Loucy (cell line): ENCODE measurements around the gene NPW.
A peak's percentile ranks its signal among the peaks of the same experiment; 100 is the strongest.

Experiments
- H2AFZ ChIP-seq: fragments of 200-600 bp; sonication (generic); 2 replicates; pipeline ENCODE4 v1.6.0; 2016; ENCODE audit warnings: antibody characterized with exemption, mild to moderate bottlenecking, low read length, moderate library complexity
- H3F3A ChIP-seq: fragments of 200-600 bp; 2 replicates; pipeline ENCODE4 v1.6.0; 2016; ENCODE audit warnings: antibody characterized with exemption, low read depth, mild to moderate bottlenecking
- H3K27me3 ChIP-seq: fragments of 200-600 bp; sonication (generic); 2 replicates; pipeline ENCODE4 v1.6.1; 2014; ENCODE audit warnings: low read length, mild to moderate bottlenecking; ENCODE audit not compliant: insufficient read depth, poor library complexity, severe bottlenecking
- H3K36me3 ChIP-seq: fragments of 200-600 bp; sonication (generic); 2 replicates; pipeline ENCODE4 v1.6.1; 2016; ENCODE audit warnings: low read length; ENCODE audit not compliant: insufficient read depth
- H3K4me1 ChIP-seq: fragments of 200-600 bp; sonication (generic); 2 replicates; pipeline ENCODE4 v1.5.1; 2014; ENCODE audit warnings: low read length, mild to moderate bottlenecking; ENCODE audit not compliant: insufficient read depth, poor library complexity, severe bottlenecking
- H3K4me2 ChIP-seq: fragments of 200-600 bp; sonication (generic); 2 replicates; pipeline ENCODE4 v1.6.0; 2014; ENCODE audit warnings: antibody characterized with exemption, low read length, low read depth, mild to moderate bottlenecking; ENCODE audit not compliant: poor library complexity, severe bottlenecking
- H3K4me3 ChIP-seq: fragments of 200-600 bp; sonication (generic); 2 replicates; pipeline ENCODE4 v1.5.1; 2014; ENCODE audit warnings: low read length, mild to moderate bottlenecking, mixed read lengths; ENCODE audit not compliant: poor library complexity, severe bottlenecking
- H3K79me2 ChIP-seq: fragments of 200-600 bp; sonication (generic); 2 replicates; pipeline ENCODE4 v1.6.1; 2014; ENCODE audit warnings: low read length; ENCODE audit not compliant: insufficient read depth
- H3K9ac ChIP-seq: fragments of 200-600 bp; sonication (generic); 2 replicates; pipeline ENCODE4 v1.6.0; 2014; ENCODE audit warnings: mild to moderate bottlenecking, low read depth, low read length, moderate library complexity; ENCODE audit not compliant: poor library complexity, severe bottlenecking
- H3K9me2 ChIP-seq: fragments of 200-600 bp; sonication (generic); replicated peaks from 2 replicates; pipeline ENCODE4 v1.6.1; 2016; ENCODE audit warnings: low read depth, low read length, mixed read lengths
- H3K9me3 ChIP-seq: fragments of 200-600 bp; sonication (generic); 2 replicates; pipeline ENCODE4 v1.6.1; 2014; ENCODE audit warnings: mild to moderate bottlenecking, antibody characterized with exemption, low read length, low read depth; ENCODE audit not compliant: insufficient read depth
- H4K20me1 ChIP-seq: fragments of 200-600 bp; sonication (generic); 2 replicates; pipeline ENCODE4 v1.6.0; 2014; ENCODE audit warnings: antibody characterized with exemption, low read length, mild to moderate bottlenecking; ENCODE audit not compliant: insufficient read depth, poor library complexity, severe bottlenecking
- CTCF ChIP-seq: fragments of 200-600 bp; sonication (generic); conservative IDR thresholded peaks from 2 replicates; pipeline ENCODE4 v1.5.1; 2014; ENCODE audit warnings: mild to moderate bottlenecking, antibody characterized with exemption, low read length
- EZH2phosphoT487 ChIP-seq: fragments of 200-600 bp; IDR thresholded peaks from 2 replicates; pipeline ENCODE4 v1.6.1; 2018; ENCODE audit warnings: antibody characterized with exemption, mild to moderate bottlenecking, moderate library complexity, borderline replicate concordance

The NPW gene

GRCh38 chr16:2016407-2016922, 3.1 kb upstream of the NPW start:
- no peaks in the 10 kb centered on the region for H3K79me2 ChIP-seq

GRCh38 chr16:2019921-2020831, 591 bp downstream of the NPW start:
- no peaks in the 10 kb centered on the region for H3F3A ChIP-seq
- H3K9me2 ChIP-seq = no peaks in the 10 kb centered on the region
- H3K79me2 ChIP-seq = no peaks in the 10 kb centered on the region
- H3K4me2 ChIP-seq = no peak overlapping the region
- H3K27me3 ChIP-seq = no peaks in the 10 kb centered on the region
- no peak overlapping the region for H3K4me3 ChIP-seq
- TF ChIP-seq CTCF (no peak), EZH2phosphoT487 (no peak)
- H3K9ac ChIP-seq = no peak overlapping the region
- no peaks in the 10 kb centered on the region for H3K36me3 ChIP-seq
- no peaks in the 10 kb centered on the region for H4K20me1 ChIP-seq
- H3K4me1 ChIP-seq = peaks cover 10% of the 10 kb centered on the region
- no peak overlapping the region for H2AFZ ChIP-seq
- H3K9me3 ChIP-seq = no peaks in the 10 kb centered on the region

More at GRCh38 chr16:2016407-2016922, 3.1 kb upstream of the NPW start:
- Histone ChIP-seq H3K9me3 (no peaks in the 10 kb centered on the region), H3K36me3 (no peaks in the 10 kb centered on the region), H3K4me2 (no peak overlapping the region), H3F3A (no peaks in the 10 kb centered on the region), H3K4me1 (no peaks in the 10 kb centered on the region), H3K9ac (no peak overlapping the region), H3K27me3 (no peaks in the 10 kb centered on the region), H2AFZ (no peak overlapping the region), H4K20me1 (no peaks in the 10 kb centered on the region), H3K9me2 (no peaks in the 10 kb centered on the region), H3K4me3 (no peak overlapping the region)
- TF ChIP-seq CTCF = peak; percentile 52
- no peak for TF ChIP-seq EZH2phosphoT487

GRCh38 chr16:2022723-2023091, 3.1 kb downstream of the NPW start:
- H3K36me3 ChIP-seq = no peaks in the 10 kb centered on the region
- H4K20me1 ChIP-seq = no peaks in the 10 kb centered on the region
- peak overlapping the region; percentile 93 for H2AFZ ChIP-seq
- peak overlapping the region; percentile 36 for H3K9ac ChIP-seq
- H3K79me2 ChIP-seq = no peaks in the 10 kb centered on the region
- TF ChIP-seq EZH2phosphoT487 = no peak
- peaks cover 10% of the 10 kb centered on the region for H3K4me1 ChIP-seq
- peak overlapping the region; percentile 68 for H3K4me3 ChIP-seq
- no peaks in the 10 kb centered on the region for H3K9me2 ChIP-seq
- peak overlapping the region; percentile 76 for H3K4me2 ChIP-seq
- no peaks in the 10 kb centered on the region for H3F3A ChIP-seq
- peaks cover 4% of the 10 kb centered on the region for H3K27me3 ChIP-seq
- no peaks in the 10 kb centered on the region for H3K9me3 ChIP-seq
